Muscle layer of duodenum (tissue), 2 donors: Measurements from ENCODE around the gene CHCT1.
"Not testable (repeated sequence)": the region's sequence is repeated elsewhere in the genome, so short reads cannot be mapped to it uniquely, and the experiment has no call there.

Source experiments
- H3K27ac ChIP-seq: one replicate; pipeline ENCODE4 v1.7.0; 2013; ENCODE audit warnings: mild to moderate bottlenecking, low read length
- H3K27me3 ChIP-seq: one replicate; pipeline ENCODE4 v1.7.0; 2013; ENCODE audit warnings: low read depth, mild to moderate bottlenecking, control low read depth, low read length
- H3K36me3 ChIP-seq, 2 donors: one replicate each; pipeline ENCODE4 v1.7.0; 2013; ENCODE audit warnings: low read length in 2 of 2, control low read depth in 1 of 2, mild to moderate bottlenecking in 1 of 2; ENCODE audit not compliant: insufficient read depth in 2 of 2, control insufficient read depth in 1 of 2
- H3K4me1 ChIP-seq, 2 donors: one replicate each; pipeline ENCODE4 v1.7.0; 2013; ENCODE audit warnings: low read length in 2 of 2, mild to moderate bottlenecking in 2 of 2, control low read depth in 1 of 2, moderate library complexity in 1 of 2; ENCODE audit not compliant: insufficient read depth in 2 of 2, control insufficient read depth in 1 of 2
- H3K4me3 ChIP-seq, 2 donors: one replicate each; pipeline ENCODE4 v1.7.0; 2013; ENCODE audit warnings: low read length in 2 of 2, low read depth in 1 of 2, mild to moderate bottlenecking in 1 of 2
- H3K9me3 ChIP-seq, 2 donors: one replicate each; pipeline ENCODE4 v1.7.0; 2013; ENCODE audit warnings: low read length in 2 of 2, control low read depth in 1 of 2, mild to moderate bottlenecking in 1 of 2; ENCODE audit not compliant: control insufficient read depth in 1 of 2
- donor health status: healthy.

CHCT1 gene

GRCh38 chr17:60403962-60404361, 18.3 kb upstream of the CHCT1 start:
- Histone ChIP-seq H3K9me3 (no peaks in the 10 kb centered on the region), H3K4me3 (no peak overlapping the region), H3K36me3 (no peaks in the 10 kb centered on the region), H3K27me3 (no peaks in the 10 kb centered on the region), H3K27ac (no peak overlapping the region), H3K4me1 (no peaks in the 10 kb centered on the region)

- Histone ChIP-seq H3K4me1 (no peaks in the 10 kb centered on the region), H3K4me3 (no peak overlapping the region), H3K27ac (no peak overlapping the region), H3K27me3 (no peaks in the 10 kb centered on the region), H3K36me3 (no peaks in the 10 kb centered on the region), H3K9me3 (no peaks in the 10 kb centered on the region)
Measured at GRCh38 chr17:60406887-60407286, 15.4 kb upstream of the CHCT1 start.

GRCh38 chr17:60410001-60410400, 12.3 kb upstream of the CHCT1 start:
- Histone ChIP-seq H3K27ac (no peak overlapping the region), H3K27me3 (no peaks in the 10 kb centered on the region), H3K9me3 (no peaks in the 10 kb centered on the region), H3K4me3 (no peak overlapping the region), H3K36me3 (no peaks in the 10 kb centered on the region), H3K4me1 (no peaks in the 10 kb centered on the region)

GRCh38 chr17:60412701-60413100, 9.6 kb upstream of the CHCT1 start:
- H3K9me3 ChIP-seq = no peaks in the 10 kb centered on the region
- no peaks in the 10 kb centered on the region for H3K36me3 ChIP-seq
- no peaks in the 10 kb centered on the region for H3K27me3 ChIP-seq
- no peaks in the 10 kb centered on the region for H3K4me1 ChIP-seq
- no peak overlapping the region for H3K4me3 ChIP-seq
- H3K27ac ChIP-seq = no peak overlapping the region

GRCh38 chr17:60415146-60415545, 7.1 kb upstream of the CHCT1 start:
- H3K36me3 ChIP-seq = no peaks in the 10 kb centered on the region
- no peaks in the 10 kb centered on the region for H3K4me1 ChIP-seq
- no peak overlapping the region for H3K27ac ChIP-seq
- no peaks in the 10 kb centered on the region for H3K9me3 ChIP-seq
- H3K4me3 ChIP-seq = no peak overlapping the region
- no peaks in the 10 kb centered on the region for H3K27me3 ChIP-seq

- no peaks in the 10 kb centered on the region for H3K9me3 ChIP-seq
Measured at GRCh38 chr17:60416368-60416925, 5.8 kb upstream of the CHCT1 start.

GRCh38 chr17:60419003-60419402, 3.3 kb upstream of the CHCT1 start:
- not testable (repeated sequence) for H3K36me3 ChIP-seq, H3K4me1 ChIP-seq, H3K27ac ChIP-seq, H3K4me3 ChIP-seq, H3K27me3 ChIP-seq, H3K9me3 ChIP-seq

More at GRCh38 chr17:60416368-60416925, 5.8 kb upstream of the CHCT1 start:
- Histone ChIP-seq H3K4me1 (peaks cover 0 to 5% of the 10 kb centered on the region in 2 donors), H3K36me3 (no peaks in the 10 kb centered on the region), H3K27me3 (no peaks in the 10 kb centered on the region), H3K4me3 (no peak overlapping the region), H3K27ac (no peak overlapping the region)

GRCh38 chr17:60419875-60420274, 2.4 kb upstream of the CHCT1 start:
- not testable (repeated sequence) for H3K9me3 ChIP-seq, H3K27ac ChIP-seq

GRCh38 chr17:60421273-60422161, 772 bp upstream of the CHCT1 start:
- no peaks in the 10 kb centered on the region for H3K27me3 ChIP-seq
- H3K36me3 ChIP-seq = no peaks in the 10 kb centered on the region
- no peaks in the 10 kb centered on the region for H3K9me3 ChIP-seq
- H3K27ac ChIP-seq = no peak overlapping the region
- H3K4me1 ChIP-seq = peaks cover 0 to 5% of the 10 kb centered on the region in 2 donors
- H3K4me3 ChIP-seq = peak overlapping the region; percentile 55 to 70

More at GRCh38 chr17:60419875-60420274, 2.4 kb upstream of the CHCT1 start:
- not testable (repeated sequence) for H3K36me3 ChIP-seq, H3K27me3 ChIP-seq, H3K4me1 ChIP-seq, H3K4me3 ChIP-seq

- Histone ChIP-seq H3K4me1 (peaks cover 0 to 5% of the 10 kb centered on the region in 2 donors), H3K27me3 (no peaks in the 10 kb centered on the region), H3K36me3 (no peaks in the 10 kb centered on the region), H3K9me3 (no peaks in the 10 kb centered on the region), H3K27ac (no peak overlapping the region), H3K4me3 (no peak overlapping the region)
Measured at GRCh38 chr17:60423865-60424264, 1.6 kb downstream of the CHCT1 start.

- H3K4me3 ChIP-seq = no peak overlapping the region
- H3K4me1 ChIP-seq = peaks cover 0 to 5% of the 10 kb centered on the region in 2 donors
- no peaks in the 10 kb centered on the region for H3K27me3 ChIP-seq
- no peaks in the 10 kb centered on the region for H3K36me3 ChIP-seq
- no peak overlapping the region for H3K27ac ChIP-seq
- no peaks in the 10 kb centered on the region for H3K9me3 ChIP-seq
Measured at GRCh38 chr17:60425626-60426025, 3.3 kb downstream of the CHCT1 start.
